H1 (cell line): ENCODE results near the gene GREM2. TPM values are rescaled to one million over a fixed set of nuclear protein-coding genes. Genes with fewer than 3 reads are reported as not detected.

Source experiments
- SP1 ChIP-seq: IDR thresholded peaks from 2 replicates; pipeline ENCODE4 v1.6.1; 2011; ENCODE audit warnings: low read depth, low read length
- TAF1 ChIP-seq: IDR thresholded peaks from 2 replicates; pipeline ENCODE4 v1.6.1; 2011; ENCODE audit warnings: mild to moderate bottlenecking, low read depth, low read length
- polyA plus RNA-seq, 7 experiments: library from polyadenylated mRNA; depleted of rRNA in 3 of 7; stranded (reverse) in 5 of 7; unstranded in 2 of 7; fragments of >200 nt in 5 of 7; fragments of 200-250 nt in 2 of 7; gene quantifications; 1 replicate in 5 of 7; 2 replicates in 1 of 7; 4 replicates in 1 of 7; pipeline versions ENCODE4 v1.2.1 to v1.2.3, GENCODE V29; 2011 to 2013; ENCODE audit warnings: missing spikeins in 2 of 7, mixed read lengths in 2 of 7
- total RNA-seq: library from RNA; stranded (reverse); fragmentation: NEBNext Ultra II Directional; extraction: Animal tissue kit (Norgen Biotek cat#: 25700); gene quantifications from 2 replicates; pipeline ENCODE4 v1.2.1, GENCODE V29; 2021
- TF ChIP-seq, protein P1 (sequence below): fragments of 300-600 bp; sonication (generic); IDR thresholded peaks from 2 replicates; pipeline ENCODE4 v1.7.1; 2012; ENCODE audit warnings: low read length, moderate library complexity, mild to moderate bottlenecking, inconsistent platforms; ENCODE audit not compliant: insufficient replicate concordance

The GREM2 gene
- total and polyA plus RNA-seq, 2 of the 8 experiments (the other 6 are each of a cell fraction or from before 2014, with no cell fraction given) = 0.05 TPM; not detected in 1

DNA sequence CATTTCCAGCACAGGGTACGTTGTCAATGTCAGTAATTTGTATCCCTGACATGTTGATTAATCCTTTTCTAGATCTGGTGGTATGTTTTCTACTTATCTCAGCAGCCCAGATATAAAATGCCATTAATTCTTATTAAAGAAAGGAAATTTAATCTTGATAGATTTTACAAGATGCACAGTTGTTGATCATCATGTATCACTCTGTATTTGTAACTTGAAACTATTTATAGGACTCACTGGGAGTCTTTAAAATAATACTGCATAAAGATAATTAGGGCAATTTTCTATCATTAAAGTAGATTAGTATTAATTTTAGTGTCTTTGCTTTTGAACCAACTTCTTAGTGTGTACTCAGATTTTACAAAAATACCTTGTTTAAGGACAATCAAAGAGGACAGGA is 84.9 kb downstream of the GREM2 start (continued):
- TF ChIP-seq, protein P1, sequence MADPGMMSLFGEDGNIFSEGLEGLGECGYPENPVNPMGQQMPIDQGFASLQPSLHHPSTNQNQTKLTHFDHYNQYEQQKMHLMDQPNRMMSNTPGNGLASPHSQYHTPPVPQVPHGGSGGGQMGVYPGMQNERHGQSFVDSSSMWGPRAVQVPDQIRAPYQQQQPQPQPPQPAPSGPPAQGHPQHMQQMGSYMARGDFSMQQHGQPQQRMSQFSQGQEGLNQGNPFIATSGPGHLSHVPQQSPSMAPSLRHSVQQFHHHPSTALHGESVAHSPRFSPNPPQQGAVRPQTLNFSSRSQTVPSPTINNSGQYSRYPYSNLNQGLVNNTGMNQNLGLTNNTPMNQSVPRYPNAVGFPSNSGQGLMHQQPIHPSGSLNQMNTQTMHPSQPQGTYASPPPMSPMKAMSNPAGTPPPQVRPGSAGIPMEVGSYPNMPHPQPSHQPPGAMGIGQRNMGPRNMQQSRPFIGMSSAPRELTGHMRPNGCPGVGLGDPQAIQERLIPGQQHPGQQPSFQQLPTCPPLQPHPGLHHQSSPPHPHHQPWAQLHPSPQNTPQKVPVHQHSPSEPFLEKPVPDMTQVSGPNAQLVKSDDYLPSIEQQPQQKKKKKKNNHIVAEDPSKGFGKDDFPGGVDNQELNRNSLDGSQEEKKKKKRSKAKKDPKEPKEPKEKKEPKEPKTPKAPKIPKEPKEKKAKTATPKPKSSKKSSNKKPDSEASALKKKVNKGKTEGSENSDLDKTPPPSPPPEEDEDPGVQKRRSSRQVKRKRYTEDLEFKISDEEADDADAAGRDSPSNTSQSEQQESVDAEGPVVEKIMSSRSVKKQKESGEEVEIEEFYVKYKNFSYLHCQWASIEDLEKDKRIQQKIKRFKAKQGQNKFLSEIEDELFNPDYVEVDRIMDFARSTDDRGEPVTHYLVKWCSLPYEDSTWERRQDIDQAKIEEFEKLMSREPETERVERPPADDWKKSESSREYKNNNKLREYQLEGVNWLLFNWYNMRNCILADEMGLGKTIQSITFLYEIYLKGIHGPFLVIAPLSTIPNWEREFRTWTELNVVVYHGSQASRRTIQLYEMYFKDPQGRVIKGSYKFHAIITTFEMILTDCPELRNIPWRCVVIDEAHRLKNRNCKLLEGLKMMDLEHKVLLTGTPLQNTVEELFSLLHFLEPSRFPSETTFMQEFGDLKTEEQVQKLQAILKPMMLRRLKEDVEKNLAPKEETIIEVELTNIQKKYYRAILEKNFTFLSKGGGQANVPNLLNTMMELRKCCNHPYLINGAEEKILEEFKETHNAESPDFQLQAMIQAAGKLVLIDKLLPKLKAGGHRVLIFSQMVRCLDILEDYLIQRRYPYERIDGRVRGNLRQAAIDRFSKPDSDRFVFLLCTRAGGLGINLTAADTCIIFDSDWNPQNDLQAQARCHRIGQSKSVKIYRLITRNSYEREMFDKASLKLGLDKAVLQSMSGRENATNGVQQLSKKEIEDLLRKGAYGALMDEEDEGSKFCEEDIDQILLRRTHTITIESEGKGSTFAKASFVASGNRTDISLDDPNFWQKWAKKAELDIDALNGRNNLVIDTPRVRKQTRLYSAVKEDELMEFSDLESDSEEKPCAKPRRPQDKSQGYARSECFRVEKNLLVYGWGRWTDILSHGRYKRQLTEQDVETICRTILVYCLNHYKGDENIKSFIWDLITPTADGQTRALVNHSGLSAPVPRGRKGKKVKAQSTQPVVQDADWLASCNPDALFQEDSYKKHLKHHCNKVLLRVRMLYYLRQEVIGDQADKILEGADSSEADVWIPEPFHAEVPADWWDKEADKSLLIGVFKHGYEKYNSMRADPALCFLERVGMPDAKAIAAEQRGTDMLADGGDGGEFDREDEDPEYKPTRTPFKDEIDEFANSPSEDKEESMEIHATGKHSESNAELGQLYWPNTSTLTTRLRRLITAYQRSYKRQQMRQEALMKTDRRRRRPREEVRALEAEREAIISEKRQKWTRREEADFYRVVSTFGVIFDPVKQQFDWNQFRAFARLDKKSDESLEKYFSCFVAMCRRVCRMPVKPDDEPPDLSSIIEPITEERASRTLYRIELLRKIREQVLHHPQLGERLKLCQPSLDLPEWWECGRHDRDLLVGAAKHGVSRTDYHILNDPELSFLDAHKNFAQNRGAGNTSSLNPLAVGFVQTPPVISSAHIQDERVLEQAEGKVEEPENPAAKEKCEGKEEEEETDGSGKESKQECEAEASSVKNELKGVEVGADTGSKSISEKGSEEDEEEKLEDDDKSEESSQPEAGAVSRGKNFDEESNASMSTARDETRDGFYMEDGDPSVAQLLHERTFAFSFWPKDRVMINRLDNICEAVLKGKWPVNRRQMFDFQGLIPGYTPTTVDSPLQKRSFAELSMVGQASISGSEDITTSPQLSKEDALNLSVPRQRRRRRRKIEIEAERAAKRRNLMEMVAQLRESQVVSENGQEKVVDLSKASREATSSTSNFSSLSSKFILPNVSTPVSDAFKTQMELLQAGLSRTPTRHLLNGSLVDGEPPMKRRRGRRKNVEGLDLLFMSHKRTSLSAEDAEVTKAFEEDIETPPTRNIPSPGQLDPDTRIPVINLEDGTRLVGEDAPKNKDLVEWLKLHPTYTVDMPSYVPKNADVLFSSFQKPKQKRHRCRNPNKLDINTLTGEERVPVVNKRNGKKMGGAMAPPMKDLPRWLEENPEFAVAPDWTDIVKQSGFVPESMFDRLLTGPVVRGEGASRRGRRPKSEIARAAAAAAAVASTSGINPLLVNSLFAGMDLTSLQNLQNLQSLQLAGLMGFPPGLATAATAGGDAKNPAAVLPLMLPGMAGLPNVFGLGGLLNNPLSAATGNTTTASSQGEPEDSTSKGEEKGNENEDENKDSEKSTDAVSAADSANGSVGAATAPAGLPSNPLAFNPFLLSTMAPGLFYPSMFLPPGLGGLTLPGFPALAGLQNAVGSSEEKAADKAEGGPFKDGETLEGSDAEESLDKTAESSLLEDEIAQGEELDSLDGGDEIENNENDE = no peak
- TF ChIP-seq TAF1 = no peak
- no peak for TF ChIP-seq SP1
